ENCODE data around the gene MARCKSL1. TPM values are rescaled to one million over a fixed set of nuclear protein-coding genes. Genes with fewer than 3 reads are reported as not detected.

MARCKSL1 gene
- total RNA-seq, 3 donors from 2014 or later (not counting 1 experiment from before 2014, with no cell fraction given) = 21.7 to 26.1 (median 21.8) TPM

GRCh38 chr1:32318127-32318869 lies 17.7 kb downstream of the MARCKSL1 start:
- Histone ChIP-seq H3K27me3 (ENCODE audit: control insufficient read depth, insufficient read depth, low read length) (no peaks in the 10 kb centered on the region), H3K36me3 (ENCODE audit: control insufficient read depth, insufficient read depth, low read length) (peaks cover 24% of the 10 kb centered on the region), H3K4me1 (ENCODE audit: control insufficient read depth, insufficient read depth, low read length) (peaks cover 29% of the 10 kb centered on the region), H3K4me3 (ENCODE audit: low read length) (no peak overlapping the region), H3K9me3 (ENCODE audit: control insufficient read depth, insufficient read depth, low read length) (no peaks in the 10 kb centered on the region), H3K27ac (ENCODE audit: low read length) (no peak overlapping the region)
- H3K36me3 Mint-ChIP-seq = peaks cover 6% of the 10 kb centered on the region
- H3K27me3 Mint-ChIP-seq (ENCODE audit: low read depth in 2 of 2) = no peaks in the 10 kb centered on the region
- DNase-seq = no peak
- no peak for ATAC-seq
- no peak for TF ChIP-seq CTCF (IDR thresholded peaks at IDR 0.05)
- intact Hi-C loops (cut with micrococcal nuclease) = no loop called here
- peaks cover 36 to 38% of the 10 kb centered on the region in 2 donors for H3K4me1 Mint-ChIP-seq
- H3K9me3 Mint-ChIP-seq = no peaks in the 10 kb centered on the region
- 96% methylated on average over 9 of the region's 10 CpGs for WGBS (ENCODE audit: insufficient coverage)
- H3K4me3 Mint-ChIP-seq = no peak overlapping the region
- H3K27ac Mint-ChIP-seq = no peak overlapping the region

GRCh38 chr1:32316903-32317277 lies 19.1 kb downstream of the MARCKSL1 start:
- peaks cover 24% of the 10 kb centered on the region for H3K36me3 ChIP-seq (ENCODE audit: control insufficient read depth, insufficient read depth, low read length)

GRCh38 chr1:32311709-32312393 lies 24.2 kb downstream of the MARCKSL1 start:
- no peaks in the 10 kb centered on the region for H3K9me3 Mint-ChIP-seq
- WGBS (ENCODE audit: insufficient coverage) = 82% methylated on average over 2 of the region's 2 CpGs
- H3K27ac Mint-ChIP-seq = peak overlapping the region; percentile 50 to 73
- DNase-seq = no peak
- Histone ChIP-seq H3K4me1 (ENCODE audit: control insufficient read depth, insufficient read depth, low read length) (no peaks in the 10 kb centered on the region), H3K4me3 (ENCODE audit: low read length) (no peak overlapping the region), H3K27me3 (ENCODE audit: control insufficient read depth, insufficient read depth, low read length) (no peaks in the 10 kb centered on the region), H3K9me3 (ENCODE audit: control insufficient read depth, insufficient read depth, low read length) (no peaks in the 10 kb centered on the region), H3K36me3 (ENCODE audit: control insufficient read depth, insufficient read depth, low read length) (peaks cover 8% of the 10 kb centered on the region), H3K27ac (ENCODE audit: low read length) (no peak overlapping the region)
- no peak for TF ChIP-seq CTCF (IDR thresholded peaks at IDR 0.05)
- peaks cover 4% of the 10 kb centered on the region for H3K36me3 Mint-ChIP-seq
- H3K4me3 Mint-ChIP-seq = no peak overlapping the region
- no peak for ATAC-seq
- H3K4me1 Mint-ChIP-seq = peaks cover 52 to 57% of the 10 kb centered on the region in 2 donors
- H3K27me3 Mint-ChIP-seq (ENCODE audit: low read depth in 2 of 2) = no peaks in the 10 kb centered on the region
- intact Hi-C loops (cut with micrococcal nuclease) = no loop called here

More at GRCh38 chr1:32316903-32317277, 19.1 kb downstream of the MARCKSL1 start:
- intact Hi-C loops (cut with micrococcal nuclease) = no loop called here
- no peak for DNase-seq
- Mint-ChIP-seq H3K36me3 (peaks cover 6% of the 10 kb centered on the region), H3K4me1 (peaks cover 28 to 34% of the 10 kb centered on the region in 2 donors), H3K27me3 (ENCODE audit: low read depth in 2 of 2) (no peaks in the 10 kb centered on the region), H3K4me3 (no peak overlapping the region), H3K9me3 (no peaks in the 10 kb centered on the region), H3K27ac (peak overlapping the region; percentile 52 to 60)
- TF ChIP-seq CTCF (IDR thresholded peaks at IDR 0.05) = no peak
- no peaks in the 10 kb centered on the region for H3K27me3 ChIP-seq (ENCODE audit: control insufficient read depth, insufficient read depth, low read length)
- no peak overlapping the region for H3K4me3 ChIP-seq (ENCODE audit: low read length)
- ATAC-seq = no peak
- H3K4me1 ChIP-seq (ENCODE audit: control insufficient read depth, insufficient read depth, low read length) = peaks cover 15% of the 10 kb centered on the region
- no peaks in the 10 kb centered on the region for H3K9me3 ChIP-seq (ENCODE audit: control insufficient read depth, insufficient read depth, low read length)
- no peak overlapping the region for H3K27ac ChIP-seq (ENCODE audit: low read length)
- 42% methylated on average over 3 of the region's 3 CpGs for WGBS (ENCODE audit: insufficient coverage)

Data from natural killer cell (primary cell).